Keratinocyte (primary cell): ENCODE results near the gene ATP7B. TPM values are rescaled to one million over a fixed set of nuclear protein-coding genes. Genes with fewer than 3 reads are reported as not detected.
"Not testable (repeated sequence)": the region's sequence is repeated elsewhere in the genome, so short reads cannot be mapped to it uniquely, and the experiment has no call there.

ENCODE experiments used
- DNase-seq: peaks from one replicate; pipeline ENCODE4 v3.0.0-alpha.2; 2011; ENCODE audit warnings: low read depth, missing footprints, low spot score
- FAIRE-seq: peaks from 2 replicates; lab custom pipeline; 2011; peaks lifted over from hg19 to GRCh38; lab: Jason Lieb, UNC
- H2AFZ ChIP-seq: 2 replicates; pipeline ENCODE4 v1.6.0; 2012; ENCODE audit warnings: low read length, control low read depth, inconsistent platforms; ENCODE audit not compliant: control insufficient read depth
- H3K27ac ChIP-seq: 2 replicates; pipeline ENCODE4 v1.5.1; 2011; ENCODE audit warnings: low read length; ENCODE audit not compliant: control insufficient read depth, insufficient read depth
- H3K27me3 ChIP-seq: 3 replicates; pipeline ENCODE4 v1.6.0; 2011; ENCODE audit warnings: low read length; ENCODE audit not compliant: control insufficient read depth, insufficient read depth; ENCODE audit errors: extremely low read depth
- H3K36me3 ChIP-seq, 2 experiments: 2 replicates in 1 of 2; 3 replicates in 1 of 2; pipeline ENCODE4 v1.5.1; 2011; ENCODE audit warnings: low read length in 2 of 2, mild to moderate bottlenecking in 1 of 2; ENCODE audit not compliant: control insufficient read depth in 2 of 2, insufficient read depth in 2 of 2; ENCODE audit errors: extremely low read depth in 1 of 2
- H3K4me1 ChIP-seq: 3 replicates; pipeline ENCODE4 v1.5.1; 2011; ENCODE audit warnings: low read length; ENCODE audit not compliant: control insufficient read depth, insufficient read depth; ENCODE audit errors: extremely low read depth
- H3K4me2 ChIP-seq: 3 replicates; pipeline ENCODE4 v1.6.0; 2011; ENCODE audit warnings: low read depth, low read length; ENCODE audit not compliant: control insufficient read depth, insufficient read depth; ENCODE audit errors: extremely low read depth
- H3K4me3 ChIP-seq, 3 experiments: fragments of 200-600 bp in 1 of 3; sonication (generic) in 1 of 3; 2 replicates in 2 of 3; 3 replicates in 1 of 3; pipeline ENCODE4 v1.5.1; 2011 to 2016; ENCODE audit warnings: low read length in 3 of 3, mild to moderate bottlenecking in 3 of 3, control low read depth in 2 of 3, inconsistent platforms in 1 of 3, low read depth in 1 of 3, mixed read lengths in 1 of 3, mixed run types in 1 of 3, moderate library complexity in 1 of 3; ENCODE audit not compliant: control insufficient read depth in 2 of 3, insufficient read depth in 2 of 3; ENCODE audit errors: extremely low read depth in 1 of 3
- H3K79me2 ChIP-seq: 2 replicates; pipeline ENCODE4 v1.6.0; 2012; ENCODE audit warnings: low read length; ENCODE audit not compliant: control insufficient read depth, insufficient read depth
- H3K9ac ChIP-seq: 3 replicates; pipeline ENCODE4 v1.6.0; 2011; ENCODE audit warnings: low read length; ENCODE audit not compliant: control insufficient read depth, insufficient read depth; ENCODE audit errors: extremely low read depth
- H3K9me1 ChIP-seq: 3 replicates; pipeline ENCODE4 v1.6.0; 2011; ENCODE audit warnings: low read length; ENCODE audit not compliant: control insufficient read depth, insufficient read depth; ENCODE audit errors: extremely low read depth
- H3K9me3 ChIP-seq: 2 replicates; pipeline ENCODE4 v1.5.1; 2012; ENCODE audit warnings: low read depth, low read length; ENCODE audit not compliant: control insufficient read depth
- H4K20me1 ChIP-seq: 3 replicates; pipeline ENCODE4 v1.6.0; 2011; ENCODE audit warnings: low read length; ENCODE audit not compliant: control insufficient read depth, insufficient read depth; ENCODE audit errors: extremely low read depth
- CTCF ChIP-seq, 3 experiments: IDR thresholded peaks in 1 of 3; conservative IDR thresholded peaks in 1 of 3; optimal IDR thresholded peaks in 1 of 3; 2 replicates in 2 of 3; 3 replicates in 1 of 3; pipeline versions ENCODE3 to v1.5.1; 2011; ENCODE audit warnings: low read length in 3 of 3, mild to moderate bottlenecking in 3 of 3, moderate library complexity in 2 of 3, control low read depth in 1 of 3, inconsistent platforms in 1 of 3; ENCODE audit not compliant: insufficient read depth in 2 of 3; ENCODE audit errors: extremely low read depth in 1 of 3
- EZH2 ChIP-seq: IDR thresholded peaks from one replicate; pipeline ENCODE4 v1.6.1; 2012; ENCODE audit warnings: inconsistent platforms, mild to moderate bottlenecking, low read length, moderate library complexity
- dilution Hi-C: fragments of 300-500 bp; cut with MboI; formaldehyde crosslinking; loops from one replicate; pipeline ENCODE4 v1.7.0; 2020; ENCODE audit warnings: low sequenced_read_pairs; ENCODE audit not compliant: extremely low pct_ligation_motif_present
- polyA plus RNA-seq, 5 experiments: library from polyadenylated mRNA; depleted of rRNA in 3 of 5; stranded (reverse) in 3 of 5; stranded (forward) in 1 of 5; unstranded in 1 of 5; fragments of >200 nt; gene quantifications; 1 replicate in 1 of 5; 2 replicates in 3 of 5; 3 replicates in 1 of 5; pipeline versions ENCODE4 v1.2.1 to v1.2.3, GENCODE V29; 2011 to 2012; ENCODE audit warnings: missing spikeins in 2 of 5, low read depth in 1 of 5, low replicate concordance in 1 of 5

ATP7B gene
- polyA plus RNA-seq, 1 donor (not counting 4 experiments of a cell fraction or from before 2014, with no cell fraction given), result 5.2 TPM

GRCh38 chr13:51912091-51912490, 99.2 kb downstream of the ATP7B start:
- TF ChIP-seq CTCF (optimal IDR thresholded peaks at IDR 0.05 in 1 of 3, IDR thresholded peaks at IDR 0.05 in 1 of 3, conservative IDR thresholded peaks at IDR 0.05 in 1 of 3; ENCODE audit: extremely low read depth in 1 of 3, insufficient read depth in 2 of 3, low read length in 3 of 3) (no peak), EZH2 (no peak)
- Histone ChIP-seq H3K4me3 (no peak overlapping the region), H3K27me3 (no peaks in the 10 kb centered on the region), H2AFZ (no peak overlapping the region), H3K9me1 (no peaks in the 10 kb centered on the region), H3K36me3 (no peaks in the 10 kb centered on the region), H3K9me3 (no peaks in the 10 kb centered on the region), H3K4me2 (no peak overlapping the region), H4K20me1 (no peaks in the 10 kb centered on the region), H3K79me2 (no peaks in the 10 kb centered on the region), H3K9ac (no peak overlapping the region), H3K27ac (no peak overlapping the region), H3K4me1 (no peaks in the 10 kb centered on the region)
- FAIRE-seq (no peak), DNase-seq (no peak)
- dilution Hi-C loops, result no loop called here

- FAIRE-seq (no peak), DNase-seq (no peak)
- H3K9me1 ChIP-seq, result no peaks in the 10 kb centered on the region
- no peaks in the 10 kb centered on the region for H3K9me3 ChIP-seq
- dilution Hi-C loops, result no loop called here
- no peak overlapping the region for H3K27ac ChIP-seq
- no peak overlapping the region for H3K4me2 ChIP-seq
- no peaks in the 10 kb centered on the region for H4K20me1 ChIP-seq
- H3K27me3 ChIP-seq, result no peaks in the 10 kb centered on the region
- no peaks in the 10 kb centered on the region for H3K4me1 ChIP-seq
- H2AFZ ChIP-seq, result no peak overlapping the region
- H3K9ac ChIP-seq, result no peak overlapping the region
- no peaks in the 10 kb centered on the region for H3K36me3 ChIP-seq
- H3K79me2 ChIP-seq, result no peaks in the 10 kb centered on the region
- no peak overlapping the region for H3K4me3 ChIP-seq
- TF ChIP-seq CTCF (optimal IDR thresholded peaks at IDR 0.05 in 1 of 3, IDR thresholded peaks at IDR 0.05 in 1 of 3, conservative IDR thresholded peaks at IDR 0.05 in 1 of 3; ENCODE audit: extremely low read depth in 1 of 3, insufficient read depth in 2 of 3, low read length in 3 of 3) (no peak), EZH2 (no peak)
Measured at GRCh38 chr13:51910508-51910907, 100.7 kb downstream of the ATP7B start.

- H3K9me3 ChIP-seq, H3K4me2 ChIP-seq, H3K27ac ChIP-seq, dilution Hi-C loops, DNase-seq, H2AFZ ChIP-seq, H3K79me2 ChIP-seq, H3K9me1 ChIP-seq, H3K9ac ChIP-seq, H3K4me3 ChIP-seq, FAIRE-seq, H3K36me3 ChIP-seq, H3K27me3 ChIP-seq, H3K4me1 ChIP-seq, H4K20me1 ChIP-seq: not testable (repeated sequence)
Measured at GRCh38 chr13:51909265-51909664, 102.0 kb downstream of the ATP7B start.
